Activated naive CD8-positive, alpha-beta T cell treated with anti-CD3 and anti-CD28 coated beads for 36 hours (primary cell): ENCODE measurements around the gene DRD4. TPM values are rescaled to one million over a fixed set of nuclear protein-coding genes. Genes with fewer than 3 reads are reported as not detected.
"Not testable (repeated sequence)": the region's sequence is repeated elsewhere in the genome, so short reads cannot be mapped to it uniquely, and the experiment has no call there.

ENCODE experiments used
- DNase-seq: peaks from one replicate; pipeline ENCODE4 v3.0.0; 2021
- H3K27ac Mint-ChIP-seq: one replicate; pipeline ENCODE4 v1.8.0; 2022; ENCODE audit warnings: mild to moderate bottlenecking, moderate library complexity, mixed read lengths
- H3K27me3 Mint-ChIP-seq: one replicate; pipeline ENCODE4 v1.8.0; 2022; ENCODE audit warnings: mild to moderate bottlenecking, mixed read lengths
- H3K36me3 Mint-ChIP-seq: one replicate; pipeline ENCODE4 v1.8.0; 2021; ENCODE audit warnings: mild to moderate bottlenecking, mixed read lengths
- H3K4me1 Mint-ChIP-seq: one replicate; pipeline ENCODE4 v1.8.0; 2021; ENCODE audit warnings: mixed read lengths
- H3K4me3 Mint-ChIP-seq: one replicate; pipeline ENCODE4 v1.8.0; 2022; ENCODE audit warnings: mild to moderate bottlenecking, moderate library complexity, mixed read lengths
- H3K9me3 Mint-ChIP-seq: one replicate; pipeline ENCODE4 v1.8.0; 2022; ENCODE audit warnings: mixed read lengths
- total RNA-seq, 2 experiments: library from RNA; stranded (reverse); gene quantifications; one replicate each; pipeline ENCODE4 v1.2.3, GENCODE V29; 2021

Gene DRD4
- total RNA-seq, 2 experiments from 2014 or later, result 0.26 to 0.37 TPM

DNA sequence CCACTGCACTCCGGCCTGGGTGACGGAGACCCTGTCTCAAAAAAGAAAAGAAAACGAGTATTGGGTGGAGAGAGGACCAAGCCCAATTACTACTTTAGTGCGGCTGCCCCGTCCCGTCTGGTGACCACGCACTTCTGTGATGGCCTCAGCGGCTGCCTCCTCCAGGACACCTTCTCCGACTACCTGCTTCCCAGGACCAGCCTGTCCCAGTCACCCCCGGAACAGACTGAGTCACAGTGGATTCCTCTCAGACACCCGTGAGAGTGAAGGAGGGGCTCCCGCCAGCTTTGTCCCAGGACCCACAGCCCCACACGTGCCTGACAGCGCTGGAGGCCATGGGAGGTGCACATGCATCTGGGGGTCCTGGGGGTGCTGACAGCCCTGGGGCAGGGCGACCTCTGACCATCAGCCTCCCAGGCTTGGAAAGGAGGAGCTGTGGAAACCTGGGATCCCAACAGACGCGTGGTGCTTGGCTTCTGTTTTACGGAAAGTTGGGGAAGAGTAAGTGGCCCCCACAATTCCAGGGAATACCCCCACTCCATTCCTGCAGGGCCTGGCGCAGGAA, 4.8 kb downstream of the DRD4 start:
- no peak overlapping the region for H3K27ac Mint-ChIP-seq
- peaks cover 25% of the 10 kb centered on the region for H3K27me3 Mint-ChIP-seq
- no peaks in the 10 kb centered on the region for H3K9me3 Mint-ChIP-seq
- peaks cover 9% of the 10 kb centered on the region for H3K4me1 Mint-ChIP-seq
- H3K36me3 Mint-ChIP-seq, result peaks cover 2% of the 10 kb centered on the region
- no peak overlapping the region for H3K4me3 Mint-ChIP-seq
- DNase-seq, result no peak

DNA sequence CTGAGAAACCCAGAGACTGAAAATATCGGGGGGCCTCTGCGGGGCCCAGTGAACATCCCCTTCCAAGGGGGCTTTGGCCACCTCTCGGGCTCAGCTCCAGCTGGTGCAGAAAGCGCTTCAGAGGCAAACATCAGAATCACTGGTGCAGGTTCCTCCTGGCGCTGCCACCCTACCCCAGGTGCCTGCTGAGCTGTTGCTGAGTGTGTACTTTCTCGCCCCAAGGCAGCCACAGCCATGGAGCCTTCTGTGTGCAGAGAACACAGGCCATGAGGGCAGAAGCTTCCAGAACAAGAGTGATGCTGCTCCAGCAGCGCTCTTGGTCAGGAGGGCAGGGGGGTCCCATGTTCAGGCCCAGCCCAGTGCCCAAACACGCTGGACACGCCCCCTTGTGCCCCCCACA, 6.3 kb downstream of the DRD4 start:
- Mint-ChIP-seq H3K4me3 (no peak overlapping the region), H3K27me3 (peaks cover 14% of the 10 kb centered on the region), H3K36me3 (peaks cover 4% of the 10 kb centered on the region), H3K27ac (no peak overlapping the region), H3K9me3 (no peaks in the 10 kb centered on the region), H3K4me1 (peaks cover 8% of the 10 kb centered on the region)
- DNase-seq, result no peak

DNA sequence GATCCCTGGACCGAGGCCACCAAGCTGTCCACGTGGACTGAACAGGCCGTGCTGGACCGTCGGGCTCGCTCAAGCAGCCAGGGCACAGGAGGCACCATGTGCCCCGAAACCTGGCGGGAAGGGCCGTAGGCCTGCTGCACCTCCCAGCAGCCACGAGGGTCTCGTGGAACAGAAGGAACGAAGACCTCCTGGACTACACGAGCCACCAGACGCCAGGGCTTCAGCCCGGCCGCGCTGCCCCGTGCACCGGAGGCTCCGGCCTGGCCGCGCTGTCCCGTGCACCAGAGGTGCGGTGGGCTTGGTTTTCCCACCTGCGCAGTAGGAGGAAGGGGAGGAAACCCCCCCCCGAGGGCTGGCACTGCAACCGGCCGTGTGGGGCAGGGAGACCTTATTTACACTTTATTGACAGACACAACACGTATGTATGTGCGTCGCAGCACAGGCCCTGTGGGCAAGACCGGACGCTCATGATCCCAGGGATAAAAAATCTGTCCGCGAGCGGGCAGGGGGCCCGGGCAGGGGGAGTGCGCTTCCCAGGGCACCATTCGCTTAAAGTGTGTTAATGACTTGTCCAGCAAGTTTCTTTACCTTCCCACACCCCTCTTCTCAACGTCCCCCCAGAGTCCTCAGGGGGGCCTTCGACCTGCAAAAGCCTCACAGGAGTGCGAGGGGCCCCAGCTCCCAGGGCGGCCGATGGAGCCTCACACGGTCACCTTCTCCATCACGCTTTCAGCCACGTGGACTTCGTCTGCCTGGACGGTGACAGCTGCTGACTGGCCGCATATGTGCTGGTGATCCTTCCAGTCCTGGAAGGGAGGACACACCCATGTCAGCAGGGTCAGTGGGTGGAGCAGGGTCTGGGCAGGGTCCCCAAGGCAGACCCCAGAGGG, 7.0 kb downstream of the DRD4 start:
- peaks cover 6% of the 10 kb centered on the region for H3K4me1 Mint-ChIP-seq
- DNase-seq, result no peak
- H3K9me3 Mint-ChIP-seq, result no peaks in the 10 kb centered on the region
- no peak overlapping the region for H3K4me3 Mint-ChIP-seq
- H3K36me3 Mint-ChIP-seq, result peaks cover 2% of the 10 kb centered on the region
- H3K27ac Mint-ChIP-seq, result no peak overlapping the region
- H3K27me3 Mint-ChIP-seq, result peaks cover 7% of the 10 kb centered on the region

DNA sequence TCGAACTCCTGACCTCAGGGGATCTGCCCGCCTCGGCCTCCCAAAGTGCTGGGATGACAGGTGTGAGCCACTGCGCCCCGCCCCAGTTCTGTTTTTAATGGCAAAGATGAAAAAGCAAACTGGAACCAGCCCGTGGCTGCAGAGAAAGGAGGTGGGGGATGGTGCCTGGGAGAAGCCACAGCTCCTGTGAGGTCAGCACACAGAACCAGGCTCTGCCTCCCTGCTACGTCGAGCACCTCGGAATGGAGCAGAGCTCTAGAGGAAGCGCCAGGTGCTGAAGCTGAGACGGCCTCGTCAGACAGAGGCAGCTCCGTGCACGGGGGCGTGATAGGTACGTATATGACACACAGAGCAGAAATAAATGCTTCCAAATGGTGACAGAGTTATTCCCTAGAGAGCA, 8.5 kb downstream of the DRD4 start:
- no peak for DNase-seq
- Mint-ChIP-seq H3K36me3 (peaks cover 5% of the 10 kb centered on the region), H3K4me1 (peaks cover 4% of the 10 kb centered on the region), H3K27me3 (peaks cover under 1% of the 10 kb centered on the region), H3K9me3 (no peaks in the 10 kb centered on the region), H3K4me3 (no peak overlapping the region), H3K27ac (no peak overlapping the region)

DNA sequence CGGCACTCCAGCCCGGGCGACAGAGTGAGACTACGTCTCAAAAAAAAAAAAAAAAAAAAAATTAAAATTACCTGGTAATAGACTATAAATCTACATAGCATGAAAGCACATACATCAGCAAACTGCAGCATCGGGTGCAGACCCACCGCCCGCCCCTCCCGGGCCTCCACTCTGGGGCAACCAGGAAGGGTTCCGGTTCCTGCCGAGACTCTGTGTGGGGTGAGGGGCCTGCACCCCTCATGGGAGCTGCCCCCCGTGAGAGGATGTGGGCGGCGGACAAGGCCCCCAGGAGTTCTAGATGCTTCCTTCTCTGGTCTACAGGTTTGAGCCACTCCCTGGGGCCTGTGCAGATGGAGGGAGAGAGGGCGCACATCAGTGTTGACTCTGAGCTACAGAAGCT, 9.1 kb downstream of the DRD4 start:
- Mint-ChIP-seq H3K9me3 (no peaks in the 10 kb centered on the region), H3K36me3 (peaks cover 5% of the 10 kb centered on the region), H3K27ac (no peak overlapping the region), H3K4me1 (peaks cover 4% of the 10 kb centered on the region), H3K27me3 (no peaks in the 10 kb centered on the region), H3K4me3 (no peak overlapping the region)
- no peak for DNase-seq

DNA sequence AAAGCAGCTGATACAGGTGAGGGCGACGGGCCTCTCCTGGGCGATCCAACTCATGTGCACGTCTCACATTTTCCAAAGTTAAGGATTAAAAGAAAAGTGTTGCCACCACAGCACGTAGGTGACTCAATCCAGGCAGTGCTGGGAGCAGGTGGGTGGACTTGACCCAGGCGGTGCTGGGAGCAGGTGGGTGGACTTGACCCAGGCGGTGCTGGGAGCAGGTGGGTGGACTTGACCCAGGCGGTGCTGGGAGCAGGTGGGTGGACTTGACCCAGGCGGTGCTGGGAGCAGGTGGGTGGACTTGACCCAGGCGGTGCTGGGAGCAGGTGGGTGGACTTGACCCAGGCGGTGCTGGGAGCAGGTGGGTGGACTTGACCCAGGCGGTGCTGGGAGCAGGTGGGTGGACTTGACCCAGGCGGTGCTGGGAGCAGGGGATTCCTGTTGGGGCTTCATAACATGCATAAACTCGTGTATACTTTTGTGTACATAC, 10.6 kb downstream of the DRD4 start:
- H3K36me3 Mint-ChIP-seq, result not testable (repeated sequence)

DNA sequence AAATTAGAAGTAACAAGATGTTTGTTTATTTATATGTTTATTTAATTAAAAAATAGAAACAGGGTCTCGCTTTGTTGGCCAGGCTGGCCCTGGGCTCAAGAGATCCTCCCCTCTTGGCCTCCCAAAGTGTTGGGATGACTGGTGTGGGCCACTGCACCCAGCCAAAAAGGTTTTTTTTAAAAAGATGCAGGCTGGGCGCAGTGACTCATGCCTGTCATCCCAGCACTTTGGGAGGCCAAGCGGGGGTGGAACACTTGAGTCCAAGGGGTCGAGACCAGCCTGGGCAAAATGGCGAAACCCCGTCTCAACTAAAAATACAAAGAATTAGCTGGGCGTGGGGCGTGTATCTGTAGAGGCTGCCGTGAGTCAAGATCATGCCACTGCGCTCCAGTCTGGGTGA, 13.4 kb downstream of the DRD4 start:
- DNase-seq, result no peak
- no peaks in the 10 kb centered on the region for H3K27me3 Mint-ChIP-seq
- H3K27ac Mint-ChIP-seq, result no peak overlapping the region
- no peaks in the 10 kb centered on the region for H3K9me3 Mint-ChIP-seq
- no peak overlapping the region for H3K4me3 Mint-ChIP-seq
- H3K36me3 Mint-ChIP-seq, result peaks cover 11% of the 10 kb centered on the region
- peaks cover 4% of the 10 kb centered on the region for H3K4me1 Mint-ChIP-seq

More for the DNA sequence above, 10.6 kb downstream of the DRD4 start:
- not testable (repeated sequence) for H3K4me3 Mint-ChIP-seq, H3K9me3 Mint-ChIP-seq, H3K27ac Mint-ChIP-seq, DNase-seq, H3K4me1 Mint-ChIP-seq, H3K27me3 Mint-ChIP-seq

DNA sequence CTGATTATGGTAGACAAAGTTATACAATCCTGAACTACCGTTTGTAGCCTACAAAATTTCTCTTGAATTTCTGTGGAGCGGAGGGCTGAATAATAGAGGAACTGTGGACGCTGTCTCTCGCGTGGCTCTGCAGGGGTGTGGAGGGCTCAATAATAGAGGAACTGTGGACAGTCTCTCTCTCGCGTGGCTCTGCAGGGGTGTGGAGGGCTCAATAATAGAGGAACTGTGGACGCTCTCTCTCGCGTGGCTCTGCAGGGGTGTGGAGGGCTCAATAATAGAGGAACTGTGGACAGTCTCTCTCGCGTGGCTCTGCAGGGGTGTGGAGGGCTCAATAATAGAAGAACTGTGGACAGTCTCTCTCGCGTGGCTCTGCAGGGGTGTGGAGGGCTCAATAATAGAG, 16.1 kb downstream of the DRD4 start:
- not testable (repeated sequence) for H3K4me3 Mint-ChIP-seq, H3K9me3 Mint-ChIP-seq, DNase-seq, H3K4me1 Mint-ChIP-seq, H3K36me3 Mint-ChIP-seq, H3K27me3 Mint-ChIP-seq, H3K27ac Mint-ChIP-seq

DNA sequence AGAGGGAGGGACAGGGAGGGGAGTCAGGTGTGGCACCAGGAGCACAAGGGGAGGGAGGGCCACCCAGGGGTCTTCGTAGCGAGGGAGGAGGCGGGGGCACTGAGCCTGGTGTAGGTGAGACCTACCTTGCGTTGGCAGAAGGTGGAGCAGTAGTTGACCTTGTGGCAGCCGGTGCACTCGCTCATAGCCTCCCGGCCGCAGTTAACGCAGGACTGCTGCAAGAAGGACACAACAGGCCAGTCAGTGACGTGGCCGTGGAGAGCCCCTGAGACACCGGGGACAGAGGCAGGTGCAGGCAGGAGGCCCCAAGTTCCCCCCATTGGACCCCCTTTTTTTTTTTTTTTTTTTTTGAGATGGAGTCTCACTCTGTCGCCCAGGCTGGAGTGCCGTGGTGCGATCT, 16.8 kb downstream of the DRD4 start:
- DNase-seq, result no peak
- H3K9me3 Mint-ChIP-seq, result no peaks in the 10 kb centered on the region
- H3K27me3 Mint-ChIP-seq, result no peaks in the 10 kb centered on the region
- no peak overlapping the region for H3K27ac Mint-ChIP-seq
- peaks cover 9% of the 10 kb centered on the region for H3K36me3 Mint-ChIP-seq
- no peak overlapping the region for H3K4me3 Mint-ChIP-seq
- no peaks in the 10 kb centered on the region for H3K4me1 Mint-ChIP-seq

DNA sequence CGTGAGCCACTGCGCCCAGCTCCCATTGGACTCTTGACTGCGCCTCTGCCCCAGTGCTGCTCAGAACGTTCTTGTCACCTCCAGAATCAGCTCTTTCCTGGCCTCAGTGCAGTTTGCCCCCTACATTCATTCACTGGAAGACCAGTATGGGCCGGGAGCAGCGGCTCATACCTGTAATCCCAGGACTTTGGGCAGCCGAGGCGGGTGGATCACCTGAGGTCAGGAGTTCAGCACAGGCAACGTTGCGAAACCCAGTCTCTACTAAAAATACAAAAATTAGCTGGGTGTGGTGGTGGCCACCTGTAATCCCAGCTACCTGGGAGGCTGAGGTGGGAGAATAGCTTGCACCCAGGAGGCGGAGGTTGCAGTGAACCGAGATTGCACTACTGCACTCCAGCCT, 17.4 kb downstream of the DRD4 start:
- not testable (repeated sequence) for H3K4me3 Mint-ChIP-seq, H3K36me3 Mint-ChIP-seq, H3K27me3 Mint-ChIP-seq, DNase-seq, H3K27ac Mint-ChIP-seq, H3K4me1 Mint-ChIP-seq, H3K9me3 Mint-ChIP-seq

DNA sequence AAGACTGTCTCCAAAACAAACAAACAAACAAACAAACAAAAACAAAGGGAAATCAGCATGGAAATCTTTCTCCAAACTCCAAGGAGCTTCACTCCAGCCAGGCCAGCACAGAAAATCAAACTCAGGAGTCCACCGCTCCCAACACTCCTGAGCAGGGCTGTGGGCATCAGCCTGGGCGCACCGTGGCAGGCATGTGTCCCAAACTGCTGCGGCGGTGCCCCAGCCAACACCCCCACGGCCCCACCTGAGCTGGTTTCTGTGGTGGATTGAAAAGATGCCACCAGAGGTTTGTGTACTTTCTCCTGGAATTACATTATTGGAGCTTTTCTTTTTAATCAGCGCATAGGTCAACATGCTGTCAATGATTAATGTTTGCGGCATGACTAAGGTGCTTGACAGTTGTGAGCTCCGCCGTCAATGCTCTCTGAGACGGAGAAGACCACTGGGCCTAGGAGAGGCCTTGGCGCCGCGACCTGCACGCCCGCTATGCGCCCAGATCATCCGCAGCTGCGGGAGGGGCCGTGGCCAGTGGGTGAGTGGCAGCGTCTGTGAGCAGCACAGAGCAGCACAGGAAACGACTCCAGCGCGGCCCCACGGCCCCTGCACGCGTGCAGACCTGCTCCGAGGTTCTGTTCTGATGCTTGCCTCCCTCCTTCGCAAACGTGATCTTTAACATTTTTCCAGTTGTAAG, 18.1 kb downstream of the DRD4 start:
- no peak for DNase-seq
- Mint-ChIP-seq H3K36me3 (peaks cover 6% of the 10 kb centered on the region), H3K9me3 (no peaks in the 10 kb centered on the region), H3K4me3 (no peak overlapping the region), H3K4me1 (no peaks in the 10 kb centered on the region), H3K27me3 (no peaks in the 10 kb centered on the region), H3K27ac (no peak overlapping the region)

DNA sequence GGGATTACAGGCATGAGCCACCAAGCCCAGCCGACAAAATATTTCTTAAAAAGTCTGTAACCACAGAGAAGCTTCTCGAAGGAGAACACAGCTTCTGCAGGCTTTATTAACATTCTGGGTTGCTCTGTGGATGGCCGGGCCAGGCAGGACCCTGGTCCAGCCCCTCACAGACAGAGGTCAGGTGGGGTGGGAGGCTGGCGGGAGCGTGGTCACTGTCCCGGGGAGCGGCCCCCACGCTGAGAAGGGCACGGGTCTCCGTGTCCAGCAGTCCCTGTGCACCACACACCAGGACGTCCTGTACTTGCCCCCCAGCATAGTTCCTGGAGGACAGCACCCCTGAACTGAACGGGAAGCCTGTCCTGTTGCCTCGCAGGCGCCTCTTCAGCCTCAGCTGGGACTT, 19.4 kb downstream of the DRD4 start:
- no peak overlapping the region for H3K27ac Mint-ChIP-seq

DNA sequence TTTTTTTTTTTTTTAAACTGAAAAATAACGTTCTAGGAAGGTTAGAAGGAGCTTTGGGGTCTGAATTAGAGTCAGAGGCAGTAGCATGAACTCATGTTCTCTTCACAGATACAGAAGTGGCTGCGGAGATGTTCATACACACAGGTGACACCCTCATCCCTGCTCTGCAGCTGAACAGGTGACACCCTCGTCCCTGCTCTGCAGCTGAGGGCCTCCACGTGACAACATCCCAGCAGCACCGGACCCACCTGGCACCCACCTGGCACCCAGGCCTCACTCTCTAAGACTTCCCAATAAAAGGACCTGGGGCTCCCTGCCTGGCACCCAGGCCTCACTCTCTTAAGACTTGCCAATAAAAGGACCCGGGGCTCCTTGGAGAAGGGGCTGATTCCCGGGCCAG, 19.8 kb downstream of the DRD4 start:
- Mint-ChIP-seq H3K4me3 (no peak overlapping the region), H3K4me1 (no peaks in the 10 kb centered on the region), H3K27me3 (no peaks in the 10 kb centered on the region), H3K9me3 (no peaks in the 10 kb centered on the region), H3K27ac (no peak overlapping the region), H3K36me3 (peaks cover 4% of the 10 kb centered on the region)
- no peak for DNase-seq

More for the DNA sequence above, 19.4 kb downstream of the DRD4 start:
- peaks cover 5% of the 10 kb centered on the region for H3K36me3 Mint-ChIP-seq
- H3K4me1 Mint-ChIP-seq, result no peaks in the 10 kb centered on the region
- no peak overlapping the region for H3K4me3 Mint-ChIP-seq
- no peaks in the 10 kb centered on the region for H3K27me3 Mint-ChIP-seq
- H3K9me3 Mint-ChIP-seq, result no peaks in the 10 kb centered on the region
- no peak for DNase-seq

DNA sequence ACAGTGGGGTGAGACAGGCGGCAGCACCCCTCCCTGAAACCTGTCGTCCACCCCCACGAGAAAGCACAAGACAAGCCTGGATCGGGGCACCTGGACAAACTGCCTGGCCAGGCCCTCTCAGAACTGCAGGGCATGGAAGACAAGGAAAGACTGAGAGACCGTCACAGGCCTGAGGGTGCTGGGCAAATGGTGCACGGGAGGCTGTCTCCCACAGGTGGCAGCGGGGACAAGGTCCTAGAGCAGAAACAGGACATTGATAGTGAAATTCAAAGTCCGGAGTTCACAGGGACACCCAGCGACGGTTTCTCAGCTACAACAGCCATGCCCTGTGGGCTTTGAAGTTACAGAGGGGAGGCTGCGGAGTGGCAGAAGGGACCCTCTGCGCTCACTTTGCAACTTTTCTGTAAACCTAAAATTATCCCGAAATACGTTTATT, 20.6 kb downstream of the DRD4 start:
- H3K4me3 Mint-ChIP-seq, result no peak overlapping the region
- no peaks in the 10 kb centered on the region for H3K4me1 Mint-ChIP-seq
- peaks cover 2% of the 10 kb centered on the region for H3K36me3 Mint-ChIP-seq
- H3K9me3 Mint-ChIP-seq, result no peaks in the 10 kb centered on the region
- no peaks in the 10 kb centered on the region for H3K27me3 Mint-ChIP-seq
- no peak for DNase-seq
- no peak overlapping the region for H3K27ac Mint-ChIP-seq

DNA sequence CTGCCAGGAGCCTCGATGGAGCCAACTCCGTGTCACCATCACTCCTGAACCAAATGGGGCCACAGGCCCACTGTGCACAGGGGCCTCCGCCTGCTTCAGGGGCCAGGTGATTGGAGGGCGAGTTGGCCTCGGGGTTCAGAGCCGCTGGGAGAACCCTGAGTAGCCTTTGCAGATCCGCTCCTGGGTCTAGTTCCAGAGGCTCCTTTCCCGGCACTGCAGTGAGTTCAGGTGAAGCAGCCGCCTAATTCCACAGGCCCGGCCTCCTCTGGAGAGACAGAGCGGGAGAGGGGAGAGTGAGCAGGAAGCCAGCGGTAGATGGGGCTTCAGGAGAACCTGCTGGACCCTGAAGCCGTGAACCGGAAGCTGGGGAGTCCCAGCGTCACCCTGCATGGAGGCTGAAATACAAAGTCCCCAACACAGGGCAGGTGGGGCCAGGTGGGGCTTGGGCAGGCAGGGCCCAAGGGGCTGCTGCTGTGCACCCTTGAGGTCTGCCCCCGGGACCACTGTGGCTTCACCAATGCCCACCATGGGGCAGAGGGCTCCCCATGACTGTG, 22.5 kb downstream of the DRD4 start:
- Mint-ChIP-seq H3K27ac (no peak overlapping the region), H3K4me1 (no peaks in the 10 kb centered on the region), H3K9me3 (no peaks in the 10 kb centered on the region), H3K27me3 (no peaks in the 10 kb centered on the region), H3K4me3 (no peak overlapping the region), H3K36me3 (peaks cover 1% of the 10 kb centered on the region)
- DNase-seq, result no peak
